OCI-LY1 (cell line): Measurements from ENCODE around the gene GPR22.

Source experiments
- H2AFZ ChIP-seq: fragments of 200-600 bp; sonication (generic), shearing (Covaris generic); 2 replicates; pipeline ENCODE4 v1.6.0; 2014; ENCODE audit warnings: antibody characterized with exemption, mild to moderate bottlenecking, low read length
- H3F3A ChIP-seq: fragments of 200-600 bp; sonication (generic), shearing (Covaris generic); 2 replicates; pipeline ENCODE4 v1.6.0; 2014; ENCODE audit warnings: mild to moderate bottlenecking, antibody characterized with exemption, low read length, moderate library complexity; ENCODE audit not compliant: insufficient read depth
- H3K27ac ChIP-seq: fragments of 200-600 bp; sonication (generic); 2 replicates; pipeline ENCODE4 v1.5.1; 2014; ENCODE audit warnings: low read length, mixed run types, mild to moderate bottlenecking, low read depth; ENCODE audit not compliant: poor library complexity, severe bottlenecking
- H3K27me3 ChIP-seq: fragments of 200-600 bp; sonication (generic); 2 replicates; pipeline ENCODE4 v1.6.0; 2014; ENCODE audit warnings: antibody characterized with exemption, mild to moderate bottlenecking, low read length, moderate library complexity; ENCODE audit not compliant: insufficient read depth
- H3K36me3 ChIP-seq: fragments of 200-600 bp; sonication (generic); 2 replicates; pipeline ENCODE4 v1.6.1; 2014; ENCODE audit warnings: mild to moderate bottlenecking, antibody characterized with exemption, low read length, moderate library complexity, mixed read lengths; ENCODE audit not compliant: insufficient read depth
- H3K4me1 ChIP-seq: fragments of 200-600 bp; sonication (generic); 2 replicates; pipeline ENCODE4 v1.5.1; 2014; ENCODE audit warnings: mild to moderate bottlenecking, low read length, moderate library complexity; ENCODE audit not compliant: insufficient read depth, severe bottlenecking
- H3K4me2 ChIP-seq: fragments of 200-600 bp; sonication (generic), shearing (Covaris generic); 2 replicates; pipeline ENCODE4 v1.6.1; 2014; ENCODE audit warnings: low read length
- H3K4me3 ChIP-seq: fragments of 200-600 bp; sonication (generic); 2 replicates; pipeline ENCODE4 v1.5.1; 2014; ENCODE audit warnings: low read length, low read depth, mild to moderate bottlenecking, mixed read lengths; ENCODE audit not compliant: poor library complexity, severe bottlenecking
- H3K79me2 ChIP-seq: fragments of 200-600 bp; shearing (Covaris generic); 2 replicates; pipeline ENCODE4 v1.6.1; 2016; ENCODE audit warnings: mixed run types, low read length, mixed read lengths; ENCODE audit not compliant: insufficient read depth
- H3K9ac ChIP-seq: fragments of 200-600 bp; sonication (generic), shearing (Covaris generic); 2 replicates; pipeline ENCODE4 v1.6.1; 2014; ENCODE audit warnings: mild to moderate bottlenecking, low read length, mixed read lengths
- H3K9me2 ChIP-seq: fragments of 200-600 bp; sonication (generic), shearing (Covaris generic); 2 replicates; pipeline ENCODE4 v1.6.1; 2014; ENCODE audit warnings: low read depth, mild to moderate bottlenecking, low read length, mixed read lengths
- H3K9me3 ChIP-seq: fragments of 200-600 bp; shearing (Covaris generic); 2 replicates; pipeline ENCODE4 v1.6.1; 2014; ENCODE audit warnings: low read length, mixed read lengths
- H4K20me1 ChIP-seq: fragments of 200-600 bp; sonication (generic), shearing (Covaris generic); 2 replicates; pipeline ENCODE4 v1.6.0; 2016; ENCODE audit warnings: mild to moderate bottlenecking, low read length; ENCODE audit not compliant: insufficient read depth
- EZH2 ChIP-seq: fragments of 200-600 bp; sonication (generic), shearing (Covaris generic); IDR thresholded peaks from 2 replicates; pipeline ENCODE4 v1.8.0; 2017; ENCODE audit warnings: borderline replicate concordance, mixed run types, mild to moderate bottlenecking, antibody characterized with exemption, low read length, moderate library complexity, mixed read lengths
- TF ChIP-seq, protein P1 (sequence below): fragments of 200-600 bp; sonication (generic), shearing (Covaris generic); IDR thresholded peaks from 2 replicates; pipeline ENCODE4 v1.5.1; 2017; ENCODE audit warnings: mild to moderate bottlenecking, antibody characterized with exemption, low read length, moderate library complexity, mixed read lengths

The GPR22 gene

GRCh38 chr7:107439025-107439424, 30.8 kb upstream of the GPR22 start:
- no peak overlapping the region for H3K9ac ChIP-seq
- no peak overlapping the region for H3K27ac ChIP-seq
- no peaks in the 10 kb centered on the region for H4K20me1 ChIP-seq
- no peak overlapping the region for H2AFZ ChIP-seq
- H3F3A ChIP-seq = no peaks in the 10 kb centered on the region
- peaks cover 8% of the 10 kb centered on the region; the same call in 1 of the 2 replicates for H3K9me3 ChIP-seq
- H3K4me2 ChIP-seq = no peak overlapping the region
- H3K4me1 ChIP-seq = no peaks in the 10 kb centered on the region
- H3K4me3 ChIP-seq = no peak overlapping the region
- H3K79me2 ChIP-seq = no peaks in the 10 kb centered on the region
- TF ChIP-seq, protein P1, sequence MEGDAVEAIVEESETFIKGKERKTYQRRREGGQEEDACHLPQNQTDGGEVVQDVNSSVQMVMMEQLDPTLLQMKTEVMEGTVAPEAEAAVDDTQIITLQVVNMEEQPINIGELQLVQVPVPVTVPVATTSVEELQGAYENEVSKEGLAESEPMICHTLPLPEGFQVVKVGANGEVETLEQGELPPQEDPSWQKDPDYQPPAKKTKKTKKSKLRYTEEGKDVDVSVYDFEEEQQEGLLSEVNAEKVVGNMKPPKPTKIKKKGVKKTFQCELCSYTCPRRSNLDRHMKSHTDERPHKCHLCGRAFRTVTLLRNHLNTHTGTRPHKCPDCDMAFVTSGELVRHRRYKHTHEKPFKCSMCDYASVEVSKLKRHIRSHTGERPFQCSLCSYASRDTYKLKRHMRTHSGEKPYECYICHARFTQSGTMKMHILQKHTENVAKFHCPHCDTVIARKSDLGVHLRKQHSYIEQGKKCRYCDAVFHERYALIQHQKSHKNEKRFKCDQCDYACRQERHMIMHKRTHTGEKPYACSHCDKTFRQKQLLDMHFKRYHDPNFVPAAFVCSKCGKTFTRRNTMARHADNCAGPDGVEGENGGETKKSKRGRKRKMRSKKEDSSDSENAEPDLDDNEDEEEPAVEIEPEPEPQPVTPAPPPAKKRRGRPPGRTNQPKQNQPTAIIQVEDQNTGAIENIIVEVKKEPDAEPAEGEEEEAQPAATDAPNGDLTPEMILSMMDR = no peak
- no peak for TF ChIP-seq EZH2
- no peaks in the 10 kb centered on the region for H3K9me2 ChIP-seq
- no peaks in the 10 kb centered on the region for H3K27me3 ChIP-seq
- H3K36me3 ChIP-seq = no peaks in the 10 kb centered on the region; the same call in none of the 2 replicates

- H3F3A ChIP-seq = no peaks in the 10 kb centered on the region
- no peak overlapping the region for H3K4me3 ChIP-seq
- no peaks in the 10 kb centered on the region for H3K9me2 ChIP-seq
- no peaks in the 10 kb centered on the region for H3K79me2 ChIP-seq
- no peak overlapping the region for H3K9ac ChIP-seq
- H3K27me3 ChIP-seq = no peaks in the 10 kb centered on the region
- no peaks in the 10 kb centered on the region for H3K4me1 ChIP-seq
- no peaks in the 10 kb centered on the region; the same call in 1 of the 2 replicates for H3K36me3 ChIP-seq
- no peak overlapping the region for H3K4me2 ChIP-seq
- no peak overlapping the region for H2AFZ ChIP-seq
- H3K9me3 ChIP-seq = peaks cover 8% of the 10 kb centered on the region; the same call in 1 of the 2 replicates
- no peak overlapping the region for H3K27ac ChIP-seq
- no peaks in the 10 kb centered on the region for H4K20me1 ChIP-seq
- no peak for TF ChIP-seq EZH2
- TF ChIP-seq, protein P1 = no peak
Measured at GRCh38 chr7:107441581-107442422, 28.1 kb upstream of the GPR22 start.

GRCh38 chr7:107442678-107443077, 27.2 kb upstream of the GPR22 start:
- Histone ChIP-seq H3K9me2 (no peaks in the 10 kb centered on the region), H4K20me1 (no peaks in the 10 kb centered on the region), H3K4me2 (no peak overlapping the region), H3K4me3 (no peak overlapping the region), H3K9me3 (peaks cover 8% of the 10 kb centered on the region; the same call in 1 of the 2 replicates), H2AFZ (no peak overlapping the region), H3K9ac (no peak overlapping the region), H3K27me3 (no peaks in the 10 kb centered on the region), H3K36me3 (no peaks in the 10 kb centered on the region; the same call in 1 of the 2 replicates), H3F3A (no peaks in the 10 kb centered on the region), H3K4me1 (no peaks in the 10 kb centered on the region), H3K79me2 (no peaks in the 10 kb centered on the region), H3K27ac (no peak overlapping the region)
- TF ChIP-seq, protein P1 = no peak
- TF ChIP-seq EZH2 = no peak
